ENCODE measurements around the gene CDH23.

The CDH23 gene

GRCh38 chr10:71805776-71806703 is 409.3 kb downstream of the CDH23 start:
- peak in 3 of 10 donors; percentile 68 to 82 (median 72) for DNase-seq
- intact Hi-C loops (cut with DNase I): no loop called here

DNA sequence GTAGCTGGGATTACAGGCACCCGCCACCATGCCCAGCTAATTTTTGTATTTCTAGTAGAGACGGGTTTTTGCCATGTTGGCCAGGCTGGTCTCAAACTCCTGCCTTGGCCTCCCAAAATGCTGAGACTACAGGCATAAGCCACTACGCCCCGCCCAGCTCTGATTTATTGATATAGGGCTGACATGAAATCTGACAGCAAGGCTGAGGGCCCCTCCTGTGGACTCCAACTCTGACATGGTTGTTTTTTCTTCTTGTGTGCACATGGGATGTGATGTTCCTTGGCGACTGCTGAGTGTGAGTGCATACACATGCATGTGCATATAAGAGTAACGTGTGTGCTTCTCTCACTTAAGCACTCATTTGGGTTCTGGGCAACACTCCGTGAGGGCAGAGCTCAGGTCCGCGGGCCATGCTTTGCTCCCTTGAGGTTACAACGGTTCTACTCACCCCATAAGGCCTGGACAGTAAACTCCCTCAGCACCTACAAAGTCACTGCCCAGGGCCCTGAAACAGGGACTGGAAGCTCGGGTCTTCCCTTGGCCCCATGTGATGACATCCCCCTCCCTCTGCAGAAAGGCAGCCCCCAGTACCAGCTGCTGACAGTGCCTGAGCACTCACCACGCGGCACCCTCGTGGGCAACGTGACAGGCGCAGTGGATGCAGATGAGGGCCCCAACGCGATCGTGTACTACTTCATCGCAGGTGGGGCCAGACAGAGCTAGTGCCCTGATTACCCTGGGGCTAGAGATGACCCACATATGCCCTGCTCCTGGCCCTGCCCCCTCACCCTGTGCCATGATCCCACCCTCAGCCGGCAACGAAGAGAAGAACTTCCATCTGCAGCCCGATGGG is 410.2 kb downstream of the CDH23 start:
- intact Hi-C loops (cut with DNase I): no loop called here
- peak in 3 of 10 donors; percentile 43 to 63 (median 48) for DNase-seq

DNA sequence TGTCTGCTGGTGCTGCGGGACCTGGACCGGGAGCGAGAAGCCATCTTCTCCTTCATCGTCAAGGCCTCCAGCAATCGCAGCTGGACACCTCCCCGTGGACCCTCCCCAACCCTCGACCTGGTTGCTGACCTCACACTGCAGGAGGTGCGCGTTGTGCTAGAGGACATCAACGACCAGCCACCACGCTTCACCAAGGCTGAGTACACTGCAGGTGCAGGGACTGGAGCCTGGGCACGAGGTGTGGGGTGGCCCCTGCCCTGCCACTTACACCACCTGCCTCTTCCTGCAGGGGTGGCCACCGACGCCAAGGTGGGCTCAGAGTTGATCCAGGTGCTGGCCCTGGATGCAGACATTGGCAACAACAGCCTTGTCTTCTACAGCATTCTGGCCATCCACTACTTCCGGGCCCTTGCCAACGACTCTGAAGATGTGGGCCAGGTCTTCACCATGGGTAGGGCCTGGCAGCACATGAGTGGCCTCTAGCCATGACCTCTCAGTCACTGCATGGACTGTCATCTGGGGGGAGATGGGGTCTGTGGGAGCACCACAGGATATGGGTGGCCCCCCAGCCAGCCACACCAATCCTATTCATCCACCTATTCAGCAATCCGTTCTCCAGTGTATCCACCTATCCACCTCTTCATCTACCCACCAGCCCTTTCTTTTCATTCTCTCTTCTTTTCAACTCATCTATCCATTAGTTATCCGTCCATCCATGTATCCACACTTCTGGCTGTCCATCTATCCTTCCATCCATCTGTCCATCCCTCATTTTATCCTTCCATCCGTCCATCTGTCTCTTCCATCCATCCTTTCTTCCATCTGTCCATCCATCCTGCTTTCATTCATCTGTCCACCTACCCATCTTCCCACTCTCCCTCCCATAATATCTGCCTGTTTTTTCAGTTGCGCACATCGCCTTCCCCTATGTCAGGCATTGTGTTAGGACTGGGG is 411.1 kb downstream of the CDH23 start:
- intact Hi-C loops (cut with DNase I): no loop called here
- peak in 3 of 10 donors; percentile 53 to 79 (median 75) for DNase-seq

GRCh38 chr10:71809628-71810027 is 412.9 kb downstream of the CDH23 start:
- intact Hi-C loops (cut with DNase I): loop anchor here (5.0 kb wide), 3 partner anchors 88 to 492 kb away; partner anchors contain the start of gene SLC29A3
- DNase-seq: peak in 3 of 10 donors; percentile 47 to 83 (median 72)

GRCh38 chr10:71810048-71810750 is 413.5 kb downstream of the CDH23 start:
- DNase-seq: peak in 3 of 10 donors; percentile 59 to 69 (median 61)

GRCh38 chr10:71811351-71811750 is 414.6 kb downstream of the CDH23 start:
- intact Hi-C loops (cut with DNase I): loop anchor here (5.0 kb wide), 3 partner anchors 86 to 494 kb away; partner anchors contain the start of gene SLC29A3
- DNase-seq: peak in 3 of 10 donors; percentile 54 to 83 (median 64)

More at GRCh38 chr10:71810048-71810750, 413.5 kb downstream of the CDH23 start:
- intact Hi-C loops (cut with DNase I): loop anchor here (5.0 kb wide), 3 partner anchors 87 to 493 kb away; partner anchors contain the start of gene SLC29A3

- intact Hi-C loops (cut with DNase I): loop anchor here (5.0 kb wide), 3 partner anchors 85 to 495 kb away; partner anchors contain the start of gene SLC29A3
- peak; percentile 41 to 97 (median 75) for DNase-seq
Measured at GRCh38 chr10:71812016-71812912, 415.5 kb downstream of the CDH23 start.

DNA sequence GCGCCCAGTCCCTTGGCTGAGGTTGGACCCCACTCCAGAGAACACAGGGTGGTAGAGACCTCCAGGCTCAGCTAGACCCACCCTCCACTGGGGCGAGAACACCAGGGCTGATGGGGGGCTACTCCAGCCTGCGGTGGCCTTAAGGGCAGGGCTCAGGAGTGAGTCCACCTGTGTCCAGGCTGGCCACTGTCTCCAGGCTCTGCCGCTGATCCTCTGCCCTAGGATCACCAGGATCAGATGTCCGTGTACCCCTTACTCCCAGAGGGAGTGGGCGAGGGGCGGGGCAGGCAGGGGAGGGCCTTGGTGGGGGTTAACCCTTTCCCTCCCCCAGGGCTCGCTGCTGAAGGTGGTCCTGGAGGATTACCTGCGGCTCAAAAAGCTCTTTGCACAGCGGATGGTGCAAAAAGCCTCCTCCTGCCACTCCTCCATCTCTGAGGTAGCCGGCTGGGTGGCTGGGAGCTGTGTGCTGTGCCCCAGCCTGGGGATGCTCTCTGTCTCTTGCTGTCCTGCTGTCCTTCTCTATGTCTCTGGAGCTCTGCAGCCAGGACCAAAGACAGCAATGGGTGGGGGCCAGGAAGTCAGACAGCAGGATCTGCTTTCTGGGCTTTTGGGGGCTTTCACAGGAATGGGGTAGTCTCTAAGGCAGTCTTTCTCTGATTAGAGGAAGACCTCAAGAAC is 416.3 kb downstream of the CDH23 start:
- peak in 3 of 10 donors; percentile 35 to 69 (median 62) for DNase-seq
- intact Hi-C loops (cut with DNase I): loop anchor here (5.0 kb wide), 3 partner anchors 84 to 496 kb away; partner anchors contain the start of gene SLC29A3

DNA sequence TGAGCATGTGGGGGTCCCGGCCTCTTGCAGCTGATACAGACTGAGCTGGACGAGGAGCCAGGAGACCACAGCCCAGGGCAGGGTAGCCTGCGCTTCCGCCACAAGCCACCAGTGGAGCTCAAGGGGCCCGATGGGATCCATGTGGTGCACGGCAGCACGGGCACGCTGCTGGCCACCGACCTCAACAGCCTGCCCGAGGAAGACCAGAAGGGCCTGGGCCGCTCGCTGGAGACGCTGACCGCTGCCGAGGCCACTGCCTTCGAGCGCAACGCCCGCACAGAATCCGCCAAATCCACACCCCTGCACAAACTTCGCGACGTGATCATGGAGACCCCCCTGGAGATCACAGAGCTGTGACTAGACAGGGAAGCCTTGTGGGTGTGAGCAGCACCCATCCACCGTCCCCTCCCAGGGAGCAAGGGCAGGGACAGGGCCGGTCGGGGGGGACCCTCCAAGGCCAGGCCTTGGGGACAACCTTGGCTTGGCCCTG is 418.2 kb downstream of the CDH23 start:
- peak in 2 of 10 donors; percentile 80 to 81 for DNase-seq
- intact Hi-C loops (cut with DNase I): loop anchor here (5.0 kb wide), 3 partner anchors 82 to 498 kb away; partner anchors contain the start of gene SLC29A3

DNA sequence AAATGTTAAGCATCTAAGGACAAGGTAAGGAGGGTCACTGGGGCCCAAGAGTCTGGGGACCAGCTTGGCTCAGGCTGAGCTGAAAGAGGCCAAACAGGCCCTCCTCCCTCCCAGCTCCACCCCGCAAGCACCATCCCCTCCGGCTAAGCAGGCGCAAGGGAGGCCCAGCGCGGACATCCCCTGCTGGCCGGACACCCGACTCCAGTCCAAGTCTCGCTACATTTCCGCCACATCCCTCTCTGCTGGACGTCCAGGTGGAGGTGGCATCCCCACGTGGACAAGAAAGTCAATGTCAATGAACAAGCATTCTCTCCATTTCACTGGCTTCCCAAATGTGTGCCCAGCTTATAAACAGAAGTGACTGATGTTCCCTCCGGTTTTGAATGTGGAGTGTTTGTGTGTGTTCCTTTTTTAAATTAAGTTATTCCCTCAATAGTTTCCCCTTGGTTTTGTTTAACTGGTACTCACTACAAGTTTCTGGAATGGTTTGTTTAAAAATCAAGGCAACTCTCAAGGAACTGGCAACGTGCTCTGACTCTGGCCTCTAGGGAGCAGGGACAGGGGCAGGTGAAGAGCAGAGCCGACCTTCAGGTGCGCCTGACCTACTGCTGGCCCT is 418.9 kb downstream of the CDH23 start:
- intact Hi-C loops (cut with DNase I): no loop called here
- DNase-seq: peak in 2 of 10 donors; percentile 63 to 70

- intact Hi-C loops (cut with DNase I): no loop called here
- peak in 2 of 10 donors; percentile 79 to 85 for DNase-seq
Measured at GRCh38 chr10:71816421-71816851, 419.7 kb downstream of the CDH23 start.

- peak in 2 of 10 donors; percentile 79 to 88 for DNase-seq
- intact Hi-C loops (cut with DNase I): no loop called here
Measured at GRCh38 chr10:71816936-71817618, 420.4 kb downstream of the CDH23 start.

- peak in 3 of 10 donors; percentile 23 to 88 (median 52) for DNase-seq
- intact Hi-C loops (cut with DNase I): no loop called here
Measured at GRCh38 chr10:71817831-71818655, 421.3 kb downstream of the CDH23 start.

- peak in 1 of 10 donors; percentile 63 for DNase-seq
- intact Hi-C loops (cut with DNase I): no loop called here
Measured at GRCh38 chr10:71818674-71819260, 422.0 kb downstream of the CDH23 start.
